ENCODE data around the gene PDE4A. TPM values are rescaled to one million over a fixed set of nuclear protein-coding genes. Genes with fewer than 3 reads are reported as not detected.
"Not testable (repeated sequence)": the region's sequence is repeated elsewhere in the genome, so short reads cannot be mapped to it uniquely, and the experiment has no call there.

Gene PDE4A
- total and polyA plus RNA-seq, 2 donors (not counting 3 experiments of a cell fraction or from before 2014, with no cell fraction given) = 3.8 to 10.0 TPM

DNA sequence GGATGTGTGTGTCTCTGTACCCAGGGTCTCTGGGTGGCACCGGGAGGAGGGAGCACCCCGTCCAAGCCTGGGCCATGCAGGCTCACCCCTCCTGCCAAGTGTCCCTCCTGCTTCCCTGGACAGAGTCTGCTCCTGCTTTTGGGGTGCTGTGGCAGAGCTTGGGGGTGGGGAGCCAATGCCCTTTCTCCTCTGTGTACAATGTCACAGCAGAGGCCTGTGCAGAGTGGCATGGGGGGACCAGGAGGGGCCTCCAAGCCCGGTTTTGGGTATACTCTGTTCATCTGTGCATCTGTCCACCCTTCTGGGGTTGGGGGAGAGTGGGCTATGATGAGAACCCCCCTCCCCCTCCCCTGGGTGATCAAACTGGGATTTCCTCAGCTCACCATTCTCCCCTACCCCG is 33.5 kb downstream of the PDE4A start:
- Histone ChIP-seq H3K4me2 (ENCODE audit: insufficient read depth, low read length) (no peak overlapping the region), H3K36me3 (ENCODE audit: control insufficient read depth in 2 of 2, extremely low read depth in 1 of 2, insufficient read depth in 2 of 2, low read length in 2 of 2) (no peaks in the 10 kb centered on the region), H3K9me3 (replicated peaks; ENCODE audit: control insufficient read depth, insufficient read depth, low read length) (no peaks in the 10 kb centered on the region), H2AFZ (ENCODE audit: low read depth, low read length) (no peak overlapping the region), H4K20me1 (replicated peaks; ENCODE audit: control insufficient read depth, extremely low read depth, insufficient read depth, low read length) (no peaks in the 10 kb centered on the region), H3K27ac (ENCODE audit: insufficient read depth, low read depth, low read length) (no peak overlapping the region), H3K9me1 (replicated peaks; ENCODE audit: control insufficient read depth, extremely low read depth, insufficient read depth, low read length) (no peaks in the 10 kb centered on the region), H3K4me3 (replicated peaks in 1 of 3; ENCODE audit: insufficient read depth in 1 of 3, low read depth in 1 of 3, low read length in 3 of 3) (no peak overlapping the region), H3K9ac (replicated peaks; ENCODE audit: extremely low read depth, insufficient read depth, low read length) (no peak overlapping the region), H3K27me3 (ENCODE audit: control insufficient read depth in 2 of 2, insufficient read depth in 2 of 2, low read length in 2 of 2) (no peaks in the 10 kb centered on the region), H3K4me1 (ENCODE audit: control insufficient read depth, extremely low read depth, insufficient read depth, low read length) (no peaks in the 10 kb centered on the region), H3K79me2 (ENCODE audit: control insufficient read depth, insufficient read depth, low read length) (no peaks in the 10 kb centered on the region)
- no peak for FAIRE-seq
- ChIA-PET CTCF (interaction anchor here (1.6 kb wide), 1 partner anchor 40 kb away, joined by 4 read pairs; no protein-coding TSS in a partner anchor), POLR2A (no interaction called here)
- no peak for DNase-seq (ENCODE audit: low read depth, low spot score)
- no TSS peak for BruUV-seq (replicated peaks)
- intact Hi-C loops (cut with micrococcal nuclease) = no loop called here
- dilution Hi-C loops (cut with MboI; ENCODE audit: extremely low pct_ligation_motif_present, low sequenced_read_pairs) = no loop called here
- no peak for TF ChIP-seq JUN (IDR thresholded peaks at IDR 0.05; ENCODE audit: borderline replicate concordance, insufficient read depth, insufficient read length, low read depth)
- TF ChIP-seq, protein P1, sequence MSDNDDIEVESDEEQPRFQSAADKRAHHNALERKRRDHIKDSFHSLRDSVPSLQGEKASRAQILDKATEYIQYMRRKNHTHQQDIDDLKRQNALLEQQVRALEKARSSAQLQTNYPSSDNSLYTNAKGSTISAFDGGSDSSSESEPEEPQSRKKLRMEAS (IDR thresholded peaks at IDR 0.05; ENCODE audit: insufficient read depth, insufficient read length) = no peak
- no peak for TF ChIP-seq EZH2 (IDR thresholded peaks at IDR 0.05; ENCODE audit: borderline replicate concordance, low read depth, low read length, severe bottlenecking)

DNA sequence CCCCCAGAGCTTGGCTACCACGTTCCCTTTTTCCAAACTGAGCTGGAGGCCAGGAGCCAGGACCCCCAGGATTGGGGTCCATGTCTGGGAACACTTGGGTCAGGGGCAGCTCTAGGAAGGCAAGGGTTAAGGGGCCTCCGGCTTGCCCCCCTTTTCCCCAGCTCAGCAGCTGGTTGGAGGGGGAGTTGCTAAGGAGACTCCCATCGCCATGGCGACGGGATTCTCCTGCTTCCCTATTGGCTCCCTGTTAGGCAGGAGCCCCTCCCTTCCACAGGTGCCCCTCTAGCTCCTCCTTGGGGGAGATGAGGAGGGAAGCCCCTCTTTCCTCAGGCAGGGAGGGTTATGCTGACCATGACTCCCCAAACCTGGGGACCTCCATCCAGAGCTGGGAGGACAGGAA is 33.9 kb downstream of the PDE4A start:
- no TSS peak for BruUV-seq (replicated peaks)
- no peaks in the 10 kb centered on the region for H3K4me1 ChIP-seq (ENCODE audit: control insufficient read depth, extremely low read depth, insufficient read depth, low read length)
- TF ChIP-seq EZH2 (IDR thresholded peaks at IDR 0.05; ENCODE audit: borderline replicate concordance, low read depth, low read length, severe bottlenecking) (no peak), GATA2 (IDR thresholded peaks at IDR 0.05; ENCODE audit: insufficient read depth, insufficient read length, low read depth, low read length) (no peak), POLR2A (IDR thresholded peaks at IDR 0.05; ENCODE audit: low read depth, low read length) (no peak), MYC (IDR thresholded peaks at IDR 0.05; ENCODE audit: low read depth, low read length) (no peak), POLR2AphosphoS5 (IDR thresholded peaks at IDR 0.05; ENCODE audit: insufficient read depth, low read depth, low read length) (no peak), JUN (IDR thresholded peaks at IDR 0.05; ENCODE audit: borderline replicate concordance, insufficient read depth, insufficient read length, low read depth) (no peak)
- TF ChIP-seq, protein P2, sequence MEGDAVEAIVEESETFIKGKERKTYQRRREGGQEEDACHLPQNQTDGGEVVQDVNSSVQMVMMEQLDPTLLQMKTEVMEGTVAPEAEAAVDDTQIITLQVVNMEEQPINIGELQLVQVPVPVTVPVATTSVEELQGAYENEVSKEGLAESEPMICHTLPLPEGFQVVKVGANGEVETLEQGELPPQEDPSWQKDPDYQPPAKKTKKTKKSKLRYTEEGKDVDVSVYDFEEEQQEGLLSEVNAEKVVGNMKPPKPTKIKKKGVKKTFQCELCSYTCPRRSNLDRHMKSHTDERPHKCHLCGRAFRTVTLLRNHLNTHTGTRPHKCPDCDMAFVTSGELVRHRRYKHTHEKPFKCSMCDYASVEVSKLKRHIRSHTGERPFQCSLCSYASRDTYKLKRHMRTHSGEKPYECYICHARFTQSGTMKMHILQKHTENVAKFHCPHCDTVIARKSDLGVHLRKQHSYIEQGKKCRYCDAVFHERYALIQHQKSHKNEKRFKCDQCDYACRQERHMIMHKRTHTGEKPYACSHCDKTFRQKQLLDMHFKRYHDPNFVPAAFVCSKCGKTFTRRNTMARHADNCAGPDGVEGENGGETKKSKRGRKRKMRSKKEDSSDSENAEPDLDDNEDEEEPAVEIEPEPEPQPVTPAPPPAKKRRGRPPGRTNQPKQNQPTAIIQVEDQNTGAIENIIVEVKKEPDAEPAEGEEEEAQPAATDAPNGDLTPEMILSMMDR (IDR thresholded peaks at IDR 0.05; ENCODE audit: extremely low read depth in 1 of 2, insufficient read depth in 1 of 2, low read depth in 1 of 2, low read length in 2 of 2) = no peak
- TF ChIP-seq, protein P1 (IDR thresholded peaks at IDR 0.05; ENCODE audit: insufficient read depth, insufficient read length) = no peak
- H4K20me1 ChIP-seq (replicated peaks; ENCODE audit: control insufficient read depth, extremely low read depth, insufficient read depth, low read length) = no peaks in the 10 kb centered on the region
- no peaks in the 10 kb centered on the region for H3K9me3 ChIP-seq (replicated peaks; ENCODE audit: control insufficient read depth, insufficient read depth, low read length)
- ChIA-PET POLR2A (no interaction called here), CTCF (interaction anchor here (1.0 to 1.6 kb wide), 2 partner anchors 38 to 41 kb away, joined by 4 to 6 read pairs; no protein-coding TSS in a partner anchor)
- no peaks in the 10 kb centered on the region for H3K27me3 ChIP-seq (ENCODE audit: control insufficient read depth in 2 of 2, insufficient read depth in 2 of 2, low read length in 2 of 2)
- no peaks in the 10 kb centered on the region for H3K9me1 ChIP-seq (replicated peaks; ENCODE audit: control insufficient read depth, extremely low read depth, insufficient read depth, low read length)
- no peaks in the 10 kb centered on the region for H3K79me2 ChIP-seq (ENCODE audit: control insufficient read depth, insufficient read depth, low read length)
- DNase-seq (ENCODE audit: low read depth, low spot score) (no peak), FAIRE-seq (no peak)
- H3K4me2 ChIP-seq (ENCODE audit: insufficient read depth, low read length) = no peak overlapping the region
- dilution Hi-C loops (cut with MboI; ENCODE audit: extremely low pct_ligation_motif_present, low sequenced_read_pairs) = no loop called here
- H2AFZ ChIP-seq (ENCODE audit: low read depth, low read length) = no peak overlapping the region
- no peak overlapping the region for H3K9ac ChIP-seq (replicated peaks; ENCODE audit: extremely low read depth, insufficient read depth, low read length)
- no peak overlapping the region for H3K27ac ChIP-seq (ENCODE audit: insufficient read depth, low read depth, low read length)
- no peaks in the 10 kb centered on the region for H3K36me3 ChIP-seq (ENCODE audit: control insufficient read depth in 2 of 2, extremely low read depth in 1 of 2, insufficient read depth in 2 of 2, low read length in 2 of 2)
- no peak overlapping the region for H3K4me3 ChIP-seq (replicated peaks in 1 of 3; ENCODE audit: insufficient read depth in 1 of 3, low read depth in 1 of 3, low read length in 3 of 3)
- intact Hi-C loops (cut with micrococcal nuclease) = no loop called here

- intact Hi-C loops (cut with micrococcal nuclease); FAIRE-seq; DNase-seq (ENCODE audit: low read depth, low spot score); H3K27me3 ChIP-seq (ENCODE audit: control insufficient read depth in 2 of 2, insufficient read depth in 2 of 2, low read length in 2 of 2); H3K36me3 ChIP-seq (ENCODE audit: control insufficient read depth in 2 of 2, extremely low read depth in 1 of 2, insufficient read depth in 2 of 2, low read length in 2 of 2); H3K4me2 ChIP-seq (ENCODE audit: insufficient read depth, low read length); H4K20me1 ChIP-seq (replicated peaks; ENCODE audit: control insufficient read depth, extremely low read depth, insufficient read depth, low read length); BruUV-seq (replicated peaks); H3K4me3 ChIP-seq (replicated peaks in 1 of 3; ENCODE audit: insufficient read depth in 1 of 3, low read depth in 1 of 3, low read length in 3 of 3); POLR2A ChIA-PET; dilution Hi-C loops (cut with MboI; ENCODE audit: extremely low pct_ligation_motif_present, low sequenced_read_pairs); H3K4me1 ChIP-seq (ENCODE audit: control insufficient read depth, extremely low read depth, insufficient read depth, low read length); H2AFZ ChIP-seq (ENCODE audit: low read depth, low read length); H3K79me2 ChIP-seq (ENCODE audit: control insufficient read depth, insufficient read depth, low read length); H3K27ac ChIP-seq (ENCODE audit: insufficient read depth, low read depth, low read length); H3K9me1 ChIP-seq (replicated peaks; ENCODE audit: control insufficient read depth, extremely low read depth, insufficient read depth, low read length); H3K9ac ChIP-seq (replicated peaks; ENCODE audit: extremely low read depth, insufficient read depth, low read length); H3K9me3 ChIP-seq (replicated peaks; ENCODE audit: control insufficient read depth, insufficient read depth, low read length): not testable (repeated sequence)
- CTCF ChIA-PET = interaction anchor here (1.4 kb wide), 1 partner anchor 23 kb away, joined by 3 read pairs; no protein-coding TSS in a partner anchor
These were observed 38.4 kb downstream of the PDE4A start for GRCh38 chr19:10458733-10459132.

All from endothelial cell of umbilical vein (primary cell).